ENCODE measurements around the gene JPH3. TPM values are rescaled to one million over a fixed set of nuclear protein-coding genes. Genes with fewer than 3 reads are reported as not detected.
"Not testable (repeated sequence)": the region's sequence is repeated elsewhere in the genome, so short reads cannot be mapped to it uniquely, and the experiment has no call there.

The JPH3 gene
- total RNA-seq, 4 donors from 2014 or later: 0.72 to 4.4 (median 1.1) TPM

- Histone ChIP-seq H3K4me1 (peaks cover 0 to 26% (median 5%) of the 10 kb centered on the region in 3 donors), H3K4me3 (no peak overlapping the region), H3K27me3 (peaks cover 9% of the 10 kb centered on the region), H3K36me3 (no peaks in the 10 kb centered on the region), H3K27ac (no peak overlapping the region), H3K9me3 (no peaks in the 10 kb centered on the region)
- ATAC-seq: no peak
- TF ChIP-seq POLR2A (IDR thresholded peaks at IDR 0.05) (no peak), EP300 (IDR thresholded peaks at IDR 0.05) (no peak), CTCF (IDR thresholded peaks at IDR 0.05) (no peak), POLR2AphosphoS5 (IDR thresholded peaks at IDR 0.05) (no peak)
- WGBS, 2 donors (ENCODE audit: low coverage in 1 of 2): 50 to 91% methylated on average over 2 to 5 of the region's 6 CpGs
Measured at GRCh38 chr16:87572959-87573358, 29.3 kb upstream of the JPH3 start.

GRCh38 chr16:87575027-87575804 is 27.1 kb upstream of the JPH3 start:
- H3K9me3 ChIP-seq: no peaks in the 10 kb centered on the region
- no peak for TF ChIP-seq EP300 (IDR thresholded peaks at IDR 0.05)
- no peak for TF ChIP-seq POLR2A (IDR thresholded peaks at IDR 0.05)
- H3K4me1 ChIP-seq: peaks cover 0 to 24% (median 5%) of the 10 kb centered on the region in 3 donors
- H3K4me3 ChIP-seq: no peak overlapping the region
- H3K27me3 ChIP-seq: peaks cover 5% of the 10 kb centered on the region
- H3K36me3 ChIP-seq: no peaks in the 10 kb centered on the region
- WGBS, 2 donors (ENCODE audit: low coverage in 1 of 2): 69 to 78% methylated on average over 2 to 8 of the region's 13 CpGs
- ATAC-seq: no peak
- H3K27ac ChIP-seq: no peak overlapping the region

GRCh38 chr16:87576171-87576570 is 26.1 kb upstream of the JPH3 start:
- Histone ChIP-seq H3K4me3 (no peak overlapping the region), H3K27ac (no peak overlapping the region), H3K9me3 (no peaks in the 10 kb centered on the region), H3K27me3 (no peaks in the 10 kb centered on the region), H3K36me3 (no peaks in the 10 kb centered on the region), H3K4me1 (peaks cover 0 to 20% (median 5%) of the 10 kb centered on the region in 3 donors)
- TF ChIP-seq EP300 (IDR thresholded peaks at IDR 0.05): no peak
- ATAC-seq: no peak
- 0 to 74% methylated on average over 1 to 7 of the region's 16 CpGs for WGBS, 2 donors (ENCODE audit: low coverage in 1 of 2)

DNA sequence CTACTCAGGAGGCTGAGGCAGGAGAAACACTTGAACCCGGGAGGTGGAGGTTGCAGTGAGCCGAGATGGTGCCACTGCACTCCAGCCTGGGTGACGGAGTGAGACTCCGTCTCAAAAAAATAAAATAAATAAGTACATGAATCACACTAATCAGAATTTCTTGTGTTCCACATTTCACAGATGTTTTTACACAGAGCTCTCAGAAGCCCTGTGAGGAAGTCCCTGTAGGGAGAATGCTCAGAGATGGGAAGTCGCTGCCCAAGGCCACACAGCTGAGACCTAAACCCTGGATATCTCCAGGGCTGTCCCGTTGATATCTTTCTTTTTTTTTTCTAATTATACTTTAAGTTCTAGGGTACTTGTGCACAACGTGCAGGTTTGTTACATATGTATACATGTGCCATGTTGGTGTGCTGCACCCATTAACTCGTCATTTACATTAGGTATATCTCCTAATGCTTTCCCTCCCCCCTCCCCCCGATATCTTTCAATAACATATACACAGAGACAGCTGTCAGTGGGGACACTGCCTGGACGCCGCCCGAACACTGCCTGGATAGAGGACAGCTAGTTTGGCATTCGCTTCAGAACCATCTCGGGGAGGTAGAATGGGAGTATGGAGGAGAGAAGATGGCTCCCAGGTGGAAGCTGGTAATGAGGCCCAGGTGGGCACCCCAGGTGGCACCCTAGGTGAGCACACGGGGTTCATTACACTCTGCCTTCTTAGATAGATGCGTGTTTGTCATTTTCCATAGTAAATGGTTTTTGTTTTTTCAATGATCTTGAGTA is 24.0 kb upstream of the JPH3 start:
- not testable (repeated sequence) for ATAC-seq, H3K27me3 ChIP-seq, H3K4me3 ChIP-seq, H3K9me3 ChIP-seq, H3K27ac ChIP-seq, H3K36me3 ChIP-seq
- peaks cover 0 to 27% (median 13%) of the 10 kb centered on the region in 3 donors for H3K4me1 ChIP-seq
- WGBS, 2 donors (ENCODE audit: low coverage in 1 of 2): 71 to 87% methylated on average over 5 to 7 of the region's 16 CpGs

GRCh38 chr16:87579691-87580090 is 22.6 kb upstream of the JPH3 start:
- Histone ChIP-seq H3K27me3 (peaks cover 5% of the 10 kb centered on the region), H3K27ac (no peak overlapping the region), H3K36me3 (no peaks in the 10 kb centered on the region), H3K9me3 (no peaks in the 10 kb centered on the region), H3K4me3 (no peak overlapping the region), H3K4me1 (peaks cover 0 to 35% (median 13%) of the 10 kb centered on the region in 3 donors)
- 76 to 83% methylated on average over 2 to 3 of the region's 4 CpGs for WGBS, 2 donors (ENCODE audit: low coverage in 1 of 2)
- ATAC-seq: no peak
- TF ChIP-seq POLR2AphosphoS5 (IDR thresholded peaks at IDR 0.05): no peak
- no peak for TF ChIP-seq CTCF (IDR thresholded peaks at IDR 0.05)
- no peak for TF ChIP-seq POLR2A (IDR thresholded peaks at IDR 0.05)
- TF ChIP-seq EP300 (IDR thresholded peaks at IDR 0.05): no peak

DNA sequence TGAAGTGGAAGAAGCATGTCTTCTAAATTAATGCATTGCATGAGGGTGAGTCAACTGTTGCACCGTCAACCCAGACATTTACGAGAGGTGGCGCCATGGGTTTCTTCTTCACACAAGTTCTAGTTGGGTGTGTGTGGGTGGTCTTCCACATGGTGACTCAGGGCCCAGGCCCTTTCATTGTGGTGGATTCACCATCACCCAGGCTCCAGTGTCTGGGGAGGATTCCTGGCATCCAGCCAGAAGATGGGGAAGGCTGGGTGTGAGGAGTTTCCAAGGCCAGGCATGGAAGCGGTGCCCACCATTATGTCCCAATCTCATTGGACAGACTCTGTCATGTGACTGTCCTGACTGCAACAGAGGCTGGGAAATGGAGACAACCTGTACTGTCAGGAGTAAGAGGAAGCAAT is 21.4 kb upstream of the JPH3 start:
- TF ChIP-seq POLR2AphosphoS5 (IDR thresholded peaks at IDR 0.05) (no peak), EP300 (IDR thresholded peaks at IDR 0.05) (no peak), POLR2A (IDR thresholded peaks at IDR 0.05) (no peak), CTCF (IDR thresholded peaks at IDR 0.05) (no peak)
- ATAC-seq: no peak
- Histone ChIP-seq H3K4me1 (peaks cover 0 to 35% (median 13%) of the 10 kb centered on the region in 3 donors), H3K27ac (peak overlapping the region in 2 of 4 donors; percentile 88 to 90), H3K36me3 (no peaks in the 10 kb centered on the region), H3K27me3 (peaks cover 15% of the 10 kb centered on the region), H3K4me3 (no peak overlapping the region), H3K9me3 (no peaks in the 10 kb centered on the region)
- WGBS, 2 donors (ENCODE audit: low coverage in 1 of 2): 86 to 100% methylated on average over 1 to 4 of the region's 4 CpGs

All from gastroesophageal sphincter (tissue), 4 donors.